Measurements from ENCODE around the gene UGT2B15. TPM values are rescaled to one million over a fixed set of nuclear protein-coding genes. Genes with fewer than 3 reads are reported as not detected.

UGT2B15 gene
- not detected in 2 replicates for total RNA-seq

GRCh38 chr4:68670479-68670939 is at the start of gene UGT2B15:
TSS of gene UGT2B15 (minus strand) at chr4:68670652. CDS start at chr4:68670618, 34 bp downstream.

Other genes with a start within 250 kb of the UGT2B15 start
- gene TMPRSS11E, start 223.2 kb downstream of the UGT2B15 start, total RNA-seq: not detected in 2 replicates
- not detected in 2 replicates for gene UGT2B17, start 94.3 kb downstream of the UGT2B15 start, total RNA-seq
- gene UGT2B10, start 145.3 kb upstream of the UGT2B15 start, total RNA-seq: not detected in 2 replicates

All from epithelial cell of alveolus of lung (primary cell).